AG04449 (cell line): ENCODE data around the gene RELN.

Experiments
- CTCF ChIA-PET: fragments of 350-600 bp; formaldehyde crosslinking; extraction: SDS; loops from one replicate; lab custom pipeline; 2021; ENCODE audit warnings: antibody characterized with exemption; lab: Yijun Ruan, JAX
- POLR2A ChIA-PET: fragments of 400-600, 350-600 bp; formaldehyde crosslinking; extraction: SDS; loops from one replicate; lab custom pipeline; 2020; ENCODE audit warnings: antibody characterized with exemption, inconsistent platforms; lab: Yijun Ruan, JAX
- DNase-seq: peaks from one replicate; pipeline ENCODE4 v3.0.0-alpha.2; 2010; ENCODE audit warnings: low read depth, low spot score
- H3K4me3 ChIP-seq: 2 replicates; pipeline ENCODE4 v1.5.1; 2011; ENCODE audit warnings: low read depth, mild to moderate bottlenecking, control low read depth, low read length
- TF ChIP-seq, protein P1 (sequence below): IDR thresholded peaks from one replicate; pipeline ENCODE4 v1.5.1; 2011; ENCODE audit warnings: mild to moderate bottlenecking, moderate library complexity, low read length, control low read depth, inconsistent platforms; ENCODE audit not compliant: insufficient read depth; ENCODE audit errors: missing control alignments

Gene RELN

DNA sequence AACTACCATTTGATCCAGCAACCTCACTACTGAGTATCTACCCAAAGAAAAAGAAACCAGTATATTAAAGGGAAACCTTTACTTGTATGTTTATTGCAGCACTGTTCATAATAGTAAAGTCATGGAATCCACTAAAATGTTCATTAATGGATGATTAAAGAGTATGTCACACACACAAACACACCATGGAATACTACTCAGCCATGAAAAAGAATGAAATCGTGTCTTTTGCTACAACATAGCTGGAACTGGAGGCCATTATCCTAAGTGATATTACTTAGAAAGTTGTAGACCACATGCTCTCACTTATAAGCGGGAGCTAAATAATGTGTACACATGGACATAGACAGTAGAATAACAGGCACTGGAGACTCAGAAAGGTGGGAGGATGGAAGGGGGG lies 340.4 kb downstream of the RELN start:
- POLR2A ChIA-PET, result no interaction called here
- CTCF ChIA-PET, result no interaction called here
- no peak for DNase-seq
- TF ChIP-seq, protein P1, sequence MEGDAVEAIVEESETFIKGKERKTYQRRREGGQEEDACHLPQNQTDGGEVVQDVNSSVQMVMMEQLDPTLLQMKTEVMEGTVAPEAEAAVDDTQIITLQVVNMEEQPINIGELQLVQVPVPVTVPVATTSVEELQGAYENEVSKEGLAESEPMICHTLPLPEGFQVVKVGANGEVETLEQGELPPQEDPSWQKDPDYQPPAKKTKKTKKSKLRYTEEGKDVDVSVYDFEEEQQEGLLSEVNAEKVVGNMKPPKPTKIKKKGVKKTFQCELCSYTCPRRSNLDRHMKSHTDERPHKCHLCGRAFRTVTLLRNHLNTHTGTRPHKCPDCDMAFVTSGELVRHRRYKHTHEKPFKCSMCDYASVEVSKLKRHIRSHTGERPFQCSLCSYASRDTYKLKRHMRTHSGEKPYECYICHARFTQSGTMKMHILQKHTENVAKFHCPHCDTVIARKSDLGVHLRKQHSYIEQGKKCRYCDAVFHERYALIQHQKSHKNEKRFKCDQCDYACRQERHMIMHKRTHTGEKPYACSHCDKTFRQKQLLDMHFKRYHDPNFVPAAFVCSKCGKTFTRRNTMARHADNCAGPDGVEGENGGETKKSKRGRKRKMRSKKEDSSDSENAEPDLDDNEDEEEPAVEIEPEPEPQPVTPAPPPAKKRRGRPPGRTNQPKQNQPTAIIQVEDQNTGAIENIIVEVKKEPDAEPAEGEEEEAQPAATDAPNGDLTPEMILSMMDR, result no peak
- H3K4me3 ChIP-seq, result no peak overlapping the region

DNA sequence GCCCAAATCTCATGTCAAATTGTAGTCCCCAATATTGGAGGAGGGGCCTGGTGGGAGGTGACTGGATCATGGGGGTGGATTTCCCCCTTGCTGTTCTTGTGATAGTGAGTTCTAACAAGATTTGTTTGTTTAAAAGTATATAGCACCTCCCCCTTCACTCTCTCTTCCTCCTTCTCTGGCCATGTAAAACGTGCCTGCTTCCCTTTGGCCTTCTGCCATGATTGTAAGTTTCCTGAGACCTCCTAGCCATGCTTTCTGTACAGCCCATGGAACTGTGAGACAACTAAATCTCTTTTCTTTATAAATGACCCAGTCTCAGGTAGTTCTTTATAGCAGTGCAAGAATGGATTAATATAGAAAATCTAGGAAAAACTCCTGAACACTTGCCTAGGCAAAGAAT lies 341.3 kb downstream of the RELN start:
- H3K4me3 ChIP-seq, result no peak overlapping the region
- CTCF ChIA-PET, result no interaction called here
- TF ChIP-seq, protein P1, result no peak
- POLR2A ChIA-PET, result no interaction called here
- DNase-seq, result no peak

DNA sequence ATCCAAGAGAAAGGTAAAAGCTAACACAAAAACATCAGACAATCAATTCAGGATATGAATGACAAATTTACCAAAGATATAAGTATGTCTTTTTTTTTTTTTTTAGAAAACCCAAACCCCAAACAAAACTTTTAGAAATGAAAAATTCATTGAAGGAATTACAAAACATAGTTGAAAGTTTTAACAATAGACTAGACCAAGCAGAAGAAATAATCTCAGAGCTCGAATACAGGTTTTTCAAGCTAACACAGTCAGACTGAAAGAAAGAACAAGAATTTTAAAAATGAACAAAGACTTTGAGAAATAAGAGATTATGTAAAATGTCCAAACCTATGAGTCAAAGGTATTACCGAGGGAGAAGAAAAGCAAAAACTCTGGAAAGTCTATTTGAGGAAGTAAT lies 345.1 kb downstream of the RELN start:
- no peak for DNase-seq
- TF ChIP-seq, protein P1, result no peak
- CTCF ChIA-PET, result no interaction called here
- H3K4me3 ChIP-seq, result no peak overlapping the region
- POLR2A ChIA-PET, result no interaction called here

DNA sequence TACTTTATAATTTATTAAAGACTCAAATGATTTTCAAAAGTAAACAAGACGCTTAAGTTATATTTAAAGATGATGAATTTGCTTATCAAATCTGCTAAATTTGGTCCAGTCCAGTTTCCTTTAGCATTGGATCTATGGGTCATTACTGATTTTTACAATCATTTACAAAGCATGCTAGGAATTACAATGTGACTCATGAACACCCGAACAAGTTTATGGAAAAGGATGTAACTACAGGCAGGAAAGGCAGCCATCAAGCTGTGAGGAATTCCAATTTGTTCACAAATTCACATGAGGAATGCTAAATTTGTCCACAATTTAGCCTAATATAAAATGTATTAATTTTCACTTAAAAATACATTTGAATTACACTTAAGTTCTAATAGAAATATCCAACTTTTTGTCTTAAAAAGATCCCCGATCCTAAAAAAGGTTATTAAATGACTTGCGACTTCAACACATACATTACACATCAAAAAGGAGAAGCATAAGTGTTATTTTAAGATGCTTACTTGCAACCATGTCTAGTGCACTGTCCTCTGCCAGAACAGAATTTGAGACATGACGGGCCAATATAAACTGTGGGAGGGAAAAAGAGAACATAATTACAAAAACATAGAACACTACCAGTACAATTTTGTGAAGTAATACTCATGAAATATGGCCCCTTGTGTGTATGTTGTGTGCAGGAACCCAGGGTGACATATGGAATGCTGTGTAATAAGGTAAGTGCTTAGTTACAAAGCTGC lies 349.3 kb downstream of the RELN start:
- ChIA-PET POLR2A (no interaction called here), CTCF (no interaction called here)
- TF ChIP-seq, protein P1, result no peak

DNA sequence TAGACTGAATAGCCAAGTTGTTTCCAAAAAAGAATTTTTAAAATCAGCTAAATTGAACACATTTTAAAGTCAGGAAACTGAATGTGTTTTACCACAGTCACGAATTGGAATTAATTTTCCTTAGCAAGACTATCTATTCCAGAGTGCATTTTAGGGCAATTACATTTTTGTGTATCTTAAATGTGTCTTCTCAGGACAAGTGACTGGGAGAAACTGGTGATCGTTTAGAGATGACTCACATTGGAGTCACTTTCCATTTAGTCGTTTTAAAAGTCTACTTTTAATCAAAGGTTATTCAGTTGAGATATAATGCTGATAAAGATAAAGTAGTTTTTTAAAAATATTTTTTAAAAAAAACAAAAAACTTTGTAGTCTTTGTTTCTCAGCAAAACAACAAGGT lies 351.7 kb downstream of the RELN start:
- POLR2A ChIA-PET, result interaction anchor here (1.1 kb wide), 1 partner anchor 75 kb away, joined by 4 read pairs; no protein-coding TSS in a partner anchor
- no peak for DNase-seq
- CTCF ChIA-PET, result no interaction called here
- TF ChIP-seq, protein P1, result no peak
- no peak overlapping the region for H3K4me3 ChIP-seq

More for the DNA sequence above, 349.3 kb downstream of the RELN start:
- DNase-seq, result no peak
- H3K4me3 ChIP-seq, result no peak overlapping the region

DNA sequence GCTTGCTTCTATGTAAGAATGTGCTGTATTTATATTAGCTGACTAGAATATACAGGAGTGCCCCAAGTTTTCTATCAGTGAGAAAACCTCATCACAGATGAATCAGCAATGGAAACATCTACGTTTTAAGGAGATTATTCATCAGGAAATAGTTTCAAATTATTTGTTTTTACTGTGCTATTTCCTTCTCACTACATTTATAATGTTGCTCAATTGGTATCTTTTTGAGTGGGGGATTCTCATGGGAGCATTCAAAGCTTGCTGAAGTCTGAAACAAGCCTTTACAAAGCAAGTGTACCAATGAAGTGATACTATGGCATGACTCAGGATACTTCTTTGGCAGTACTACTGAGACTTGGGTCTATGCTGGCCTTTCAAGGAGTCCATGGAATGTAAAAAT lies 352.4 kb downstream of the RELN start:
- TF ChIP-seq, protein P1, result no peak
- ChIA-PET CTCF (no interaction called here), POLR2A (interaction anchor here (0.8 to 1.1 kb wide), 2 partner anchors 74 to 76 kb away, joined by 3 to 4 read pairs; no protein-coding TSS in a partner anchor)
- DNase-seq, result peak; percentile 95
- no peak overlapping the region for H3K4me3 ChIP-seq
